ENCODE measurements around the gene ITGA11. TPM values are rescaled to one million over a fixed set of nuclear protein-coding genes. Genes with fewer than 3 reads are reported as not detected.

ITGA11 gene
- total and polyA plus RNA-seq, 8 donors, result 0.08 to 12.1 (median 2.0) TPM

- intact Hi-C loops (cut with DNase I; ENCODE audit: low total_unique reads), result no loop called here
- Histone ChIP-seq H3K27ac (no peak overlapping the region), H3K4me3 (no peak overlapping the region), H3K36me3 (no peaks in the 10 kb centered on the region), H3K9me3 (no peaks in the 10 kb centered on the region), H3K27me3 (no peaks in the 10 kb centered on the region), H3K4me1 (no peaks in the 10 kb centered on the region)
- TF ChIP-seq POLR2A (IDR thresholded peaks at IDR 0.05), result no peak
- TF ChIP-seq EP300 (IDR thresholded peaks at IDR 0.05), result no peak
- no peak for TF ChIP-seq CTCF (IDR thresholded peaks at IDR 0.05)
- TF ChIP-seq POLR2AphosphoS5 (IDR thresholded peaks at IDR 0.05), result no peak
- 87 to 97% (median 90%) methylated on average over 3 to 4 of the region's 4 CpGs for WGBS, 5 donors
- no peak for DNase-seq
Observed at GRCh38 chr15:68371851-68372250, 60.1 kb downstream of the ITGA11 start.

- no peak for TF ChIP-seq POLR2AphosphoS5 (IDR thresholded peaks at IDR 0.05)
- no peak for TF ChIP-seq POLR2A (IDR thresholded peaks at IDR 0.05)
- no peak for TF ChIP-seq EP300 (IDR thresholded peaks at IDR 0.05)
- no peak for TF ChIP-seq CTCF (IDR thresholded peaks at IDR 0.05)
- 53 to 71% (median 65%) methylated on average over 6 of the region's 6 CpGs for WGBS, 5 donors
Observed at GRCh38 chr15:68371160-68371559, 60.8 kb downstream of the ITGA11 start.

GRCh38 chr15:68370768-68371151, 61.2 kb downstream of the ITGA11 start:
- Histone ChIP-seq H3K36me3 (no peaks in the 10 kb centered on the region), H3K9me3 (no peaks in the 10 kb centered on the region)
- 81 to 91% (median 89%) methylated on average over 9 of the region's 9 CpGs for WGBS, 5 donors

More at GRCh38 chr15:68371160-68371559, 60.8 kb downstream of the ITGA11 start:
- Histone ChIP-seq H3K4me1 (peaks cover 0 to under 1% (median 0%) of the 10 kb centered on the region in 4 donors), H3K27ac (no peak overlapping the region), H3K4me3 (no peak overlapping the region), H3K27me3 (no peaks in the 10 kb centered on the region), H3K36me3 (no peaks in the 10 kb centered on the region), H3K9me3 (no peaks in the 10 kb centered on the region)
- intact Hi-C loops (cut with DNase I; ENCODE audit: low total_unique reads), result no loop called here
- DNase-seq, result no peak

GRCh38 chr15:68369931-68370767, 61.8 kb downstream of the ITGA11 start:
- Histone ChIP-seq H3K9me3 (no peaks in the 10 kb centered on the region), H3K4me1 (peaks cover 0 to 10% (median 3%) of the 10 kb centered on the region in 4 donors), H3K36me3 (no peaks in the 10 kb centered on the region), H3K4me3 (no peak overlapping the region), H3K27ac (no peak overlapping the region), H3K27me3 (no peaks in the 10 kb centered on the region)
- no peak for TF ChIP-seq CTCF (IDR thresholded peaks at IDR 0.05)
- TF ChIP-seq POLR2AphosphoS5 (IDR thresholded peaks at IDR 0.05), result no peak
- TF ChIP-seq POLR2A (IDR thresholded peaks at IDR 0.05), result no peak
- no peak for TF ChIP-seq EP300 (IDR thresholded peaks at IDR 0.05)
- WGBS, 5 donors, result 81 to 94% (median 88%) methylated on average over 22 to 24 of the region's 24 CpGs
- DNase-seq, result no peak
- intact Hi-C loops (cut with DNase I; ENCODE audit: low total_unique reads), result no loop called here

More at GRCh38 chr15:68370768-68371151, 61.2 kb downstream of the ITGA11 start:
- H3K4me3 ChIP-seq, result no peak overlapping the region
- peaks cover 0 to 4% (median 0%) of the 10 kb centered on the region in 4 donors for H3K4me1 ChIP-seq
- DNase-seq, result no peak
- TF ChIP-seq CTCF (IDR thresholded peaks at IDR 0.05) (no peak), POLR2A (IDR thresholded peaks at IDR 0.05) (no peak), EP300 (IDR thresholded peaks at IDR 0.05) (no peak), POLR2AphosphoS5 (IDR thresholded peaks at IDR 0.05) (no peak)
- intact Hi-C loops (cut with DNase I; ENCODE audit: low total_unique reads), result no loop called here
- no peak overlapping the region for H3K27ac ChIP-seq
- H3K27me3 ChIP-seq, result no peaks in the 10 kb centered on the region

All from stomach (tissue), 9 donors.